GM13976 (cell line): ENCODE data around the gene NUP188.

Experiments used
- DNase-seq: peaks from one replicate; pipeline ENCODE4 v3.0.0; 2012; ENCODE audit warnings: low spot score
- CTCF ChIP-seq: IDR thresholded peaks from 2 replicates; pipeline ENCODE4 v1.5.1; 2012; ENCODE audit warnings: borderline replicate concordance, mild to moderate bottlenecking; ENCODE audit not compliant: insufficient read depth; ENCODE audit errors: extremely low read depth, missing control alignments, control extremely low read depth
- in situ Hi-C: fragments of 300-500 bp; cut with MboI; formaldehyde crosslinking; loops from one replicate; pipeline ENCODE4 v1.12.0; 2022; ENCODE audit warnings: low sequenced_read_pairs, mixed read lengths, inconsistent platforms; ENCODE audit not compliant: unreplicated experiment

The NUP188 gene

DNA sequence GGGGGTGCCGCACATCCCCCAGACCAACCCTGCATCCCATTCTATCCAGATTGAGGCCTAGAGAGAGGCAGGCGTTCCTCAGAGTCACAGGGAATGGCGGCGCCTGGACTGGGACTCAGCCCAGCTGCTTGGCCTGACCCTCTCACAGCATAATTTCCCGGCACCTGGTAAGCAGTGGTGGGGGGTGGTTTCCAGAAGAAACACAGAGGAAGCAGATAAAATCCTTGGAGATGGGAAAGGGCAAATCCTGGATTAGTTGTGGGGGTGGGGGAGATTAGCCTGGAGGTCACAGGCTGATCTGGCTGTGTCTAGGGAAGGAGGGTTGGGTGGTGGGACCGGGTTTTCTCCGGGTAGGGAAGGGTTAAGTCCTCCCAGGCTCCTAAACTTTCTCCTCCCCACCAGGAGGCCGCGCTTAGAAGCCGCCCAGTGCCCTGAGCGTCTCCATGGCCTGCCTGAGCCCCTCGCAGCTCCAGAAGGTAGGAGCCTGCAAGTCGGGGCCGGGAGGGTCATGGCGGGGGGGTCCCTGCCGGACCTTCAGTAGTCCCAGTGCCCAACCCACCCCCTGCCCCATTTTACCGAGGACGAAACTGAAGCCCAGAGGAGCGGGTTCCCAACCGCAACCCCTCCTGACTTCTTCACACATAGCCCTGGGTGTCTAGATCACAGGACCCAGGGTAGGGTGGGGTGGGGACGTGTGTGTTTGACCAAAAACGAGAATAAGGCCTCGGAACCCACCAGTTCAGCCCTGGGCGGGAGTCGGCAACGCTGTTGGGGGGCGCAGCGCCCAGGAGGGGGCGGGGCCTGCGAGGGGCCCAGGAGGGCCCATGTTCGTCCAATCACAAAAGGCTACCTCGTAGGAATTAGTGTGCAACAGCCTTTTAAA is 25.4 kb upstream of the NUP188 start:
- no peak for TF ChIP-seq CTCF
- no peak for DNase-seq
- in situ Hi-C loops, result loop anchor here (10.0 kb wide), 1 partner anchor 57 kb away; no protein-coding TSS in a partner anchor

DNA sequence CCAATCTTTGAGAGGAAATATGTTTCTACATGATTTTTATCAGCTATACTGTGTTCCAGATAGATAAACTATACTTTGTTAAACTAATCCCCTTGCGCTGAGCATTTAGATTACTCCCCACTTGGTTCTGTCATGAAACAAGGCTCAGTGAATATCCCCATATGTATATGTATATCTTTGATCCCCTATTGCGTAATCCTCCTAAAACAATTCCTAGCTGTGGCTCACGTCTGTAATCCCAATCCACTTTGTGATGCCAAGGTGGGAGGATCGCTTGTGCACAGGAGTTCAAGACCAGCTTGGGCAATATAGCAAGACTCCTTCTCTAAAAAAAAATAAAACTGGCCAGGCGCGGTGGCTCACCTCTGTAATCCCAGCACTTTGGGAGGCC is 24.0 kb upstream of the NUP188 start:
- TF ChIP-seq CTCF, result no peak
- no peak for DNase-seq
- in situ Hi-C loops, result loop anchor here (10.0 kb wide), 1 partner anchor 59 kb away; no protein-coding TSS in a partner anchor

GRCh38 chr9:128927731-128928411 is 19.6 kb upstream of the NUP188 start:
- DNase-seq, result peak; percentile 81
- in situ Hi-C loops, result loop anchor here (10.0 kb wide), 1 partner anchor 63 kb away; no protein-coding TSS in a partner anchor
- TF ChIP-seq CTCF, result peak; percentile 85

DNA sequence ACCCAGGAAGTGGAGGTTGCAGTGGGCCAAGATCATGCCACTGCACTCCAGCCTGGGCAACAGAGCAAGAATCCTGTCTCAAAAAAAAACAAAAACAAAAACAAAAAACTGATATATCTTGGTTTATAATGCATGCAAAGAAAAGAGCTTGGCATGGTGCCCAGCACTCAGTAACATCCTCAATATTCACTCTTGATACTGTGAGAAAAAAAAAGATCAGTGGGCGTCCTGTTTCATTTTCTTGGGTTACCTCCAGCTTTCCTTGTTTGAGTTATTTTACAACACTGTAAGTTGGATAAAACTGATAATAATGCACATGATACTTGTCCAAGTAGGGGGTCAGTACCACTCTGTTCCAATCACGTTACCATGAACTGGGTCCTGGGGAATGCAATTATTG is 18.9 kb upstream of the NUP188 start:
- no peak for DNase-seq
- TF ChIP-seq CTCF, result no peak
- in situ Hi-C loops, result loop anchor here (10.0 kb wide), 1 partner anchor 64 kb away; no protein-coding TSS in a partner anchor

DNA sequence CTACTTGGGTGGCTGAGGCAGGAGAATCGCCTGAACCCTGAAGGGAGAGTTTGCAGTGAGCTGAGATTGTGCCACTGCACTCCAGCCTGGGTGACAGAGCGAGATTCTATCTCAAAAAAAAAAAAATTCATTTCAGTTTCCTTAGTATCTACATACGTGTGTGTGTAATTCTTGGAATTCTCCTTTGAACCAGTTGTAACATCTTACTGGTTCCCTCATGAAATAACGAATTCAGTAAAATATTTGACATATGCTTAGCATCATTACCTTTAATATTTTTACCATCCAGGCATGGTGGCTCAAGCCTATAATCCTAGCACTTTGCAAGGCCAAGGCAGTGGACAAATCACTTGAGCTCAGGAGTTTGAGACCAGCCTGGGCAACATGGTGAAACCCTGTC is 17.9 kb upstream of the NUP188 start:
- in situ Hi-C loops, result loop anchor here (10.0 kb wide), 1 partner anchor 65 kb away; no protein-coding TSS in a partner anchor
- TF ChIP-seq CTCF, result no peak
- no peak for DNase-seq

DNA sequence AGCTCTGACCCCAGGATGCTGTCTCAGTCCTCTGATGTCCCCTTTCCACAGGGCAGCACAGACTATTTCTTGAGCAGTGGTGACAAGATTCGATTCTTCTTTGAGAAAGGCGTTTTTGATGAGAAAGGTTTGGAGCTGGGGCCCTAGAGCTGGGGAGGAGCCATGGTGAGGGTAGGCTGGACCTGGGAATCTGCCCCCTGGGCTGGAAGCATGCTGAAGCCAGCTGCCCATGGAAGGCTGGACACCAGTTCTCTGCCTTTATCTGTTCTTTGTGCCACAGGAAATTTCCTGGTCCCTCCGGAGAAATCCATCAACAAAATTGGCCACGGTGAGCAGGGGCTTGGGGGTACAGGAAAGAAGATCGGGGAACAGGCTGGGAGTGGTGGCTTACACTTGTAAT is 13.8 kb upstream of the NUP188 start:
- no peak for TF ChIP-seq CTCF
- no peak for DNase-seq
- in situ Hi-C loops, result no loop called here
